Measurements from ENCODE around the gene NLK. TPM values are rescaled to one million over a fixed set of nuclear protein-coding genes. Genes with fewer than 3 reads are reported as not detected.
"Not testable (repeated sequence)": the region's sequence is repeated elsewhere in the genome, so short reads cannot be mapped to it uniquely, and the experiment has no call there.

The NLK gene
- total RNA-seq, 2 experiments from 2014 or later = 7.1 to 8.8 TPM

DNA sequence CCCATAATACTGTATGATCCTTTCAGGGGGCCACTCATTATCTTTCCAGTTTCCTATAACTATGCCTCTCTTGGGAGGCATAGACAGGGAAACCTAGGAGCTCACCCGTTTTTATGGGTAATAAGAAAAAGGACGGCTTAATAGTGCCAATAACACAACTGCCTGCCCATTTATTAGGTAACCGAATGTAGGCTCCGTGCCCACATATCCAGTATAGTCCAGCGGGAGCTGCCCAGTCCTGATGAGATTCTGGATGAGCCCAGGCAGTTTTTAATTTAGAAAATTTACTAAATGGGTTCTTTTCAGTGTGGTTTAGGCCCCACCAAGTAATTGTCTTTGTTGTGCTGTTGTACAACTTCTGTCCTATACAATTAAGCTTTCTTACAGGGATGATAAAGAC lies 189.1 kb downstream of the NLK start:
- H3K9me3 Mint-ChIP-seq (ENCODE audit: low read depth); H3K27ac Mint-ChIP-seq; POLR2A ChIA-PET; H3K36me3 Mint-ChIP-seq (ENCODE audit: low read depth); DNase-seq; H3K4me3 Mint-ChIP-seq; ATAC-seq; H3K4me1 Mint-ChIP-seq: not testable (repeated sequence)
- intact Hi-C loops (cut with DNase I, micrococcal nuclease) = loop anchor here in 1 of 2 experiments (5.0 kb wide), 1 partner anchor 186 kb away; no protein-coding TSS in a partner anchor
- H3K27me3 Mint-ChIP-seq = peaks cover 29% of the 10 kb centered on the region
- CTCF ChIA-PET = interaction anchor here (0.6 to 3.9 kb wide), 4 partner anchors 14 to 412 kb away, joined by 3 to 21 read pairs (median 5); no protein-coding TSS in a partner anchor

DNA sequence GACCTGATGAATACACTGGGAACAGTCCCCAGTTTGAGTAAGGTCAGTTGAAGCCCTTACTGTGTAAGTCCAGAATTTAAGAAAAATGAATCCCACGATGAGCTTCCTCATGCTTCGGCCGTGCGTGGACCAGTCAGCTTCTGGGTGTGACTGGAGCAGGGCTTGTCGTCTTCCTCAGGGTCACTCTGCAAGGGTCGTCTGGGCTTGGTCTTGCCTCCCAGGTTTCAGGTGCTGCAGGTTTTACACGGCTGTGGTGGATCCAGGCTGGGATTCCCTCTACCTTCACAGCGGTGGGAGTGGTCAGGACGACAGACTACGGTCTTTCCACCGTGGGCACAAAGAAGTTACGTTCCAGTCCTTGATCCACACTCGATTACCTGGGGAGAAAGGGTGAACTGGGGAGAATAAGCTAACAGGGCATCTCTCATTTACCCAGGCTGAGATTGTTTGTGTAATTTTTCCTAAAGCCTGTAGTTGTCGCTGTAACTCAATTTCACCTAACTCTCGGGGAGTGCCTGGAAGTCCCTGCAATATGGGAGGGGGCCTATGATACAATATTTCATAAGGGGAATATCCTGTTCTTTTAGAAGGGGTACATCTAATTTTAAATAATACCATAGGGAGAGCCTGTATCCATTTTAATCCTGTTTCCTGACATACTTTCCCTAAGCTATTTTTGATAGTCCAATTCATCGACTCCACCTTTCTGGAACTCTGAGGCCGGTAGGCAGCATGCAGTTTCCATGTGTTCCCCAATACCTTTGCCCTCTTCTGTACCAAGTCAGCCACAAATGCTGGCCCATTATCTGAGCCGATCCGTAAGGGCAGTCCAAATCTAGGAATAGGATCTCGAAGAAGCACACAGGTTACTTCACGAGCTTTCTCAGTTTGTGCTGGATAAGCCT lies 190.7 kb downstream of the NLK start:
- DNase-seq; H3K36me3 Mint-ChIP-seq (ENCODE audit: low read depth); POLR2A ChIA-PET; H3K4me1 Mint-ChIP-seq; H3K27ac Mint-ChIP-seq; H3K4me3 Mint-ChIP-seq; ATAC-seq; H3K9me3 Mint-ChIP-seq (ENCODE audit: low read depth): not testable (repeated sequence)
- intact Hi-C loops (cut with DNase I, micrococcal nuclease) = loop anchor here in 1 of 2 experiments (5.0 kb wide), 1 partner anchor 184 kb away; no protein-coding TSS in a partner anchor
- H3K27me3 Mint-ChIP-seq = peaks cover 25% of the 10 kb centered on the region
- CTCF ChIA-PET = interaction anchor here (0.6 to 3.9 kb wide), 10 partner anchors 12 to 353 kb away, joined by 3 to 21 read pairs (median 4); no protein-coding TSS in a partner anchor

DNA sequence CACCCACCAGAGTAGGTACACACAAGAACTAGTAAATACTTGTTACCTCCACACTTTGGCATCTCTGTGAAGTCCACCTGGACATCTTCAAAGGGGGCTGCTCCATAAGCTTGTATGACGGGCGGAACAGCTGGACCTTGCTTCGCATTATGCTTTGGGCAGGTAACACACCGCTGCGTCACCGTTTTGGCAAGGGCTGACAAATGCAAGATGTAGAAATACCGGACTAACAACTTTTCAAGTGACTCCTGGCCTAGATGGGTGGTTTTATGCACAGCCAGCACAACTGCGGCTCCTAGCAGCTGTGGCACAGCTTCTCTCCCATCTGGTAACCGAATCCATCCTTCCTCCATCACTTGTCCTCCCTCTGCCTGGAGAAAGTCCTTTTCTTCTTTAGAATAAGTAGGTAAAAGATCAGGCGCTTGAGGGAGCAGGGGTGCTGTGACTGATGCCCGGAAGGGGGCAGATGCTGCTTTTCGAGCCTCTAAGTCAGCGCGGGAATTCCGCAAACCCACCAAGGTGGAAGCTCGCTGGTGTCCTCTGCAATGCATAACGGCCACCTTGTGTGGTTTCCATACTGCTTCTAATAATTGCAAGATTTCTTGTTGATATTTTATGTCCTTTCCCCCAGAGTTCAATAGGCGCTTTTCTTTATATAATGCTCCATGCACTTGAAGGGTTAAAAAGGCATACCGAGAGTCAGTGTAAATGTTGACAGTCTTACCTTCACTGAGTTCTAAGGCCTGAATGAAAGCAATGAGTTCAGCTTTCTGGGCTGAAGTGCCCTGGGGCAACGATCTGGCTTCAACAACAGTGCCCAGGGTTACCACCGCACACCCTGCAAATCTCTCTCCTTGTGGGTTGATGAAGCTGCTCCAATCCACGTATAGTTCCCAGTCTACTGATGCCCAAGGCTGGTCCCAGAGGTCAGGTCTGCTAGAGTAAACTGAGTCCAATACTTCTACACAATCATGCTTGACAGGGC lies 191.7 kb downstream of the NLK start:
- H3K9me3 Mint-ChIP-seq (ENCODE audit: low read depth); H3K4me1 Mint-ChIP-seq; POLR2A ChIA-PET; H3K4me3 Mint-ChIP-seq; DNase-seq; H3K27ac Mint-ChIP-seq; ATAC-seq; H3K36me3 Mint-ChIP-seq (ENCODE audit: low read depth): not testable (repeated sequence)
- CTCF ChIA-PET = interaction anchor here (0.6 to 3.9 kb wide), 7 partner anchors 14 to 354 kb away, joined by 3 to 21 read pairs (median 4); no protein-coding TSS in a partner anchor
- peaks cover 19% of the 10 kb centered on the region for H3K27me3 Mint-ChIP-seq
- intact Hi-C loops (cut with DNase I, micrococcal nuclease) = loop anchor here in 1 of 2 experiments (5.0 kb wide), 1 partner anchor 183 kb away; no protein-coding TSS in a partner anchor

DNA sequence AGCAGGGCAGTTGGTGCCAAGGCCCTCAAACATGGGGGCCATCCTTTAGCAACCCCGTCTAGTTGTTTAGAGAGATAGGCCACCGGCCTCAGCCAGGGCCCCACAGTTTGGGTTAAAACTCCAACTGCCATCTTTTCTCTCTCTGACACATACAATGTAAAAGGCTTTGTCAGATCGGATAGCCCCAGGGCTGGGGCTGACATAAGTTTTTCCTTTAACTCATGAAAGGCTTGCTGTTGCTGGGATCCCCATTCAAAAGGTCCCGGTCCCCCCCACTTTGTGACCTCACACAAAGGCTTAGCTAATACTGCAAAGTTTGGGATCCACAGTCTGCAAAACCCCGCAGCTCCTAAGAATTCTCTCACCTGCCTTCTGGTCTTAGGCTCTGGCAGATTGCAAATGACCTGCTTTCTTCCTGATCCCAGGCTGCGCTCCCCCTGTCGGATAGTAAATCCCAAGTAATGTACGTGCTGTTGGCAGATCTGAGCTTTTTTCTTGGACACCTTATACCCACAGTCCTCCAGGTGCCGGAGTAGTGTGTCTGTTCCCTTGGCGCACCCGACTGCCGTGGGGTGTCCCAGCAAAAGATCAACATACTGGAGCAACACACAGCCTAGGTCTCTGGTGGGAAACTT lies 192.7 kb downstream of the NLK start:
- H3K4me3 Mint-ChIP-seq; DNase-seq; H3K36me3 Mint-ChIP-seq (ENCODE audit: low read depth); H3K9me3 Mint-ChIP-seq (ENCODE audit: low read depth); POLR2A ChIA-PET; ATAC-seq; intact Hi-C loops (cut with DNase I, micrococcal nuclease); H3K27ac Mint-ChIP-seq; H3K4me1 Mint-ChIP-seq: not testable (repeated sequence)
- peaks cover 11% of the 10 kb centered on the region for H3K27me3 Mint-ChIP-seq
- CTCF ChIA-PET = interaction anchor here (0.6 to 1.2 kb wide), 4 partner anchors 15 to 353 kb away, joined by 3 to 4 read pairs (median 3); partner anchors contain the start of gene TNFAIP1

DNA sequence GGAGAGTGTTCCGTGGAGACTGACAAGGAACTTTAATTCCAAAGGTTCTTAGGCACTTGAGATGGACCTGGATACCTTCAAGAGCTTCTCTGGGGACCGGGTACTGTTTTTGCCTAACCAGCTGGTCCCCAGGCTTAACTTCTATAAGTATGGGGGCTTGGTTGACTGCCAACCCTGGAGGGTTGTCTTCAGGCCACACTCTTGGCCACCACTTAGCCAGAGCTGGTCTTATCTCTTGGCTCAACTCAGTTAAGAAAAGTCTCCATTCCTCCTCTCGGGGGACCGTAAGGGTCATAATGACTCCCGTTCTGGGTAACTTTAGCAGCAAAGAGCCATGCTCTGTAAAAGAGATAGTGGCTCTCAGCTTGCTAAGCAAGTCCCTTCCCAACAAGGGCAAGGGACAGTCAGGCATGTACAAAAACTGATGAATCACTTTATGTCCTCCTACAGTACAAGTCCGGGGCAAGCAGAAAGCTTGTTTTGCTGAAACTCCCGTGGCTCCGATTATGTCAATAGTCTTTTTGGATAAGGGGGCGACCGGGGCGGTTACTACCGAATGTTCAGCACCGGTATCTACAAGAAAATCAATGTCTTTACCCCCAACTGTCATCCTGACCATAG lies 193.7 kb downstream of the NLK start:
- H3K4me3 Mint-ChIP-seq; DNase-seq; H3K27me3 Mint-ChIP-seq; ATAC-seq; H3K36me3 Mint-ChIP-seq (ENCODE audit: low read depth); H3K4me1 Mint-ChIP-seq; POLR2A ChIA-PET; H3K9me3 Mint-ChIP-seq (ENCODE audit: low read depth); intact Hi-C loops (cut with DNase I, micrococcal nuclease); H3K27ac Mint-ChIP-seq: not testable (repeated sequence)
- CTCF ChIA-PET = interaction anchor here (1.2 kb wide), 2 partner anchors 16 to 354 kb away, joined by 3 read pairs; no protein-coding TSS in a partner anchor

DNA sequence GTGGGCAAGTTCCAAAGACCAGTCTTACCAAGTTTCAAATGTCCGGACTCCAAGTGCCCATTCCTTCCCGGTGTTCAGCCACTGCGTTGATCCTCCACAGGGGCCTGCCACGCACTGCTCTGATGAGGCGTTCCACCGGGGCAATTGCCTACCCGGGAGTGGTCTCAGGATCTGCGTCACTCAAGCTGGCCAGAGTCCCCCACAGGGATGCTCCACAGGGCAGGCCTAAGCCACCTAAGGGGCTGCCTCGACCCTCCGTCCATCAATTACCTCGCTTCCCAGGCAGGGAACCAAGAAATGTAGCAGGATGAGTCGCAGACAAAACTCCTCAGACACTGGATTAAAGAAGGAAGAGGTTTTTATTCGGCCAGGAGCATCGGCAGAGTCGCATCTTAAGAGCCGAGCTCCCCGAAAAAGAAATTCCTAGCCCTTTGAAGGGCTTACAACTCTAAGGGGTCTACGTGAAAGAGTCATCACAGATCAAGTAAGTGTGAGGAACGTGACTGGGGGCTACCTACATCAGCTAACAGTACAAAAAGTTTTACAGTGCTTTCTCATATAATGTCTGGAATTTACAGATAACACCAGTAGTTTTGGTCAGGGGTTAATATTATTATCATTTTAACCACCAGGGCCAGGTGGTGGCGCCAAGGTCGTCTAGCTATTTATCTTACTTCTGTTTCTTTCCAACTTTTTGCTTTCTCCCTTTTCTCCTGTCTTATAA lies 196.2 kb downstream of the NLK start:
- DNase-seq; intact Hi-C loops (cut with DNase I, micrococcal nuclease); H3K9me3 Mint-ChIP-seq (ENCODE audit: low read depth); ATAC-seq; CTCF ChIA-PET; H3K4me3 Mint-ChIP-seq; H3K27ac Mint-ChIP-seq; H3K4me1 Mint-ChIP-seq; POLR2A ChIA-PET; H3K27me3 Mint-ChIP-seq; H3K36me3 Mint-ChIP-seq (ENCODE audit: low read depth): not testable (repeated sequence)

DNA sequence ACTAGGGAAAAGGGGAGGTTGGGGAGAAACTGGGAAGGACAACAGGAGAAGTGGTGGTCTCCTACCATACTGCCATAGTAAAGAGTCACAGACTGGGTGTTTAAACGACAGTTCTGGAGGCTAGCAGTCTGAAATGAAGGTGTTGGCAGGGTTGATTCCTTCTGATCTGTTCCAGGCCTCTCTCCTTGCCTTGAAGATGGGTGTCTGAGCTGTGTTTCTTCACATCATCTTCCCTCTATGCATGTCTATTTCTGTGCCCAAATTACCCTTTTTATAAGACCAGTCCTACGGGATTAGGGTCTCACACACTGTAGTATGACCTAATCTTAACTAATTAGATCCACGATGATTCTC lies 196.8 kb downstream of the NLK start:
- Mint-ChIP-seq H3K4me1 (no peaks in the 10 kb centered on the region), H3K4me3 (no peak overlapping the region), H3K27me3 (peaks cover 2% of the 10 kb centered on the region), H3K9me3 (ENCODE audit: low read depth) (no peaks in the 10 kb centered on the region), H3K36me3 (ENCODE audit: low read depth) (no peaks in the 10 kb centered on the region), H3K27ac (no peak overlapping the region)
- intact Hi-C loops (cut with DNase I, micrococcal nuclease) = no loop called here
- DNase-seq = no peak
- POLR2A ChIA-PET = no interaction called here
- ATAC-seq = no peak
- CTCF ChIA-PET = no interaction called here

DNA sequence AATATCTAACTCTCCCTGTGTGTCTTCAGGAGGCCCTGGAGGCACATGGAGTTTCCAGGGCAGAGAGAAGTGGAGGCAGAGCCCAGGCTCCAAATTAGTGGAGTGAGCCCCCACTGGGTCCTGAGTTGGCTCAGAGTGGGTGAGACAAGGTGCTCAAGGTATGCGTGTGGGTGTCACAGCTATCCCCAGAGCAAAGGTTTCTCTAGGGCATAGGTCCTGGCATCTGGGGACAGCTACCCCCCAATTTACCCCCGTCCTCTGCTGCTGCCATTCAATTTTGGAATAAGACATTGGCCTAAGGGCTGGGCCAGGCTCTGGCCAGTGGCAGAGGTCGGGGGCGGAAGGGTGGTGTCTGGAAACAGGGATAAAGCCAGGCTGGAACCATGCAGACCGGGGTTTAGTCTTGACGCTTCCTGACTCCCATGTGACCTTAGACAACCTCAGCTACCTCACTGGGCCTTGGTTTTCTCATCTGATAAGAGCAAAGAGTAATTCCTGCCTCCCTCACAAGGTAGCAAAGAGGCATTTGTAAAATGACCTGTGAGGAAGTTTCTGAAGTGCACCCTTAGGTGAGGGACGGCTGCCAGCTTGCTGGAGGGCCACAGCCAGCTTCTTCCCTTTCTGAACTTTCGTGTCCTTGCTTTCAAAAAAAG lies 198.3 kb downstream of the NLK start:
- Mint-ChIP-seq H3K27ac (no peak overlapping the region), H3K4me3 (no peak overlapping the region), H3K4me1 (no peaks in the 10 kb centered on the region), H3K9me3 (ENCODE audit: low read depth) (no peaks in the 10 kb centered on the region), H3K27me3 (peaks cover 2% of the 10 kb centered on the region), H3K36me3 (ENCODE audit: low read depth) (no peaks in the 10 kb centered on the region)
- no peak for ATAC-seq
- CTCF ChIA-PET = interaction anchor here (0.6 kb wide), 1 partner anchor 11 kb away, joined by 4 read pairs; no protein-coding TSS in a partner anchor
- POLR2A ChIA-PET = no interaction called here
- DNase-seq = no peak
- intact Hi-C loops (cut with DNase I, micrococcal nuclease) = no loop called here

DNA sequence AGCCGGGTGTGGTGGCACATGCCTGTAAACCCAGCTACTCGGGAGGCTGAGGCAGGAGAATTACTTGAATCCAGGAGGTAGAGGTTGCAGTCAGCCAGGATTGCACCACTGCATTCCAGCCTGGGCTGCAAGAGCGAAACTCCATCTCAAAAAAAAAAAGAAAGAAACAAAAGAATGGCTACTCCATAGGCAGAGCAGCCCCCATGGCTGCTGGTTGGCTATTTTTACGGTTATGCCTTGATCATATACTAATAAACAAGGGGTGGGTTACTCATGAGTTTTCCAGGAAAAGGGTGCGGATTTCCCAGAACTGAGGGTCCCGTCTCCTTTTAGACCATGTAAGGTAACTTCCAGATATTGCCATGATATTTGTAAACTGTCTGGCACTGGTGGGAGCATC lies 200.3 kb downstream of the NLK start:
- Mint-ChIP-seq H3K4me3 (no peak overlapping the region), H3K9me3 (ENCODE audit: low read depth) (no peaks in the 10 kb centered on the region)
- CTCF ChIA-PET = interaction anchor here (0.7 kb wide), 1 partner anchor 9 kb away, joined by 4 read pairs; no protein-coding TSS in a partner anchor

DNA sequence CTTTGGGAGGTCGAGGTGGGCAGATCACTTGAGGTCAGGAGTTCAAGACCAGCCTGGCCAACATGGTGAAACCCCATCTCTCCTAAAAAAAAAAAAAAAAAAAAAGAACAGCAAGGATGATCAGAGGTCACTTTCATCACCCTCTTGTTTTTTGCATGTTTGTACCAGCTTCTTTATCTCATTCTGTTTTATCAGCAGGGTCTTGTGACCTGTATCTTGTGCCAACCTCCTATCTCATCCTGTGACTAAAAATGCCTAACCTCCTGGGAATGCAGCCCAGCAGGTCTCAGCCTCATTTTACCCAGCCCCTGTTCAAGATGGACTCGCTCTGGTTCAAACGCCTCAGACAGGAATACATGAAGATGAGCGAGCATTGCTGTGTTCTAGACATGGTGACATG lies 200.8 kb downstream of the NLK start:
- H3K4me3 Mint-ChIP-seq; H3K9me3 Mint-ChIP-seq (ENCODE audit: low read depth); DNase-seq; H3K4me1 Mint-ChIP-seq; intact Hi-C loops (cut with DNase I, micrococcal nuclease); CTCF ChIA-PET; POLR2A ChIA-PET; H3K27ac Mint-ChIP-seq; ATAC-seq; H3K36me3 Mint-ChIP-seq (ENCODE audit: low read depth); H3K27me3 Mint-ChIP-seq: not testable (repeated sequence)

More for the DNA sequence above, 200.3 kb downstream of the NLK start:
- POLR2A ChIA-PET = no interaction called here
- no peaks in the 10 kb centered on the region for H3K36me3 Mint-ChIP-seq (ENCODE audit: low read depth)
- no peak for DNase-seq
- no peak for ATAC-seq
- no peak overlapping the region for H3K27ac Mint-ChIP-seq
- H3K4me1 Mint-ChIP-seq = no peaks in the 10 kb centered on the region
- H3K27me3 Mint-ChIP-seq = peaks cover 2% of the 10 kb centered on the region
- intact Hi-C loops (cut with DNase I, micrococcal nuclease) = no loop called here

All from activated CD4-positive, alpha-beta T cell treated with anti-CD3 and anti-CD28 coated beads for 36 hours (primary cell).